ENCODE results near the gene CEP131. TPM values are rescaled to one million over a fixed set of nuclear protein-coding genes. Genes with fewer than 3 reads are reported as not detected.

CEP131 gene
- polyA plus RNA-seq (ENCODE audit: insufficient read length) = 9.4 TPM

- peak; percentile 84 for DNase-seq (ENCODE audit: low read depth)
Measured at GRCh38 chr17:81222906-81223761, at the start of gene CEP131. TSS of gene CEP131 (minus strand) at chr17:81222965. CDS start at chr17:81220056, 2,909 bp downstream.

DNA sequence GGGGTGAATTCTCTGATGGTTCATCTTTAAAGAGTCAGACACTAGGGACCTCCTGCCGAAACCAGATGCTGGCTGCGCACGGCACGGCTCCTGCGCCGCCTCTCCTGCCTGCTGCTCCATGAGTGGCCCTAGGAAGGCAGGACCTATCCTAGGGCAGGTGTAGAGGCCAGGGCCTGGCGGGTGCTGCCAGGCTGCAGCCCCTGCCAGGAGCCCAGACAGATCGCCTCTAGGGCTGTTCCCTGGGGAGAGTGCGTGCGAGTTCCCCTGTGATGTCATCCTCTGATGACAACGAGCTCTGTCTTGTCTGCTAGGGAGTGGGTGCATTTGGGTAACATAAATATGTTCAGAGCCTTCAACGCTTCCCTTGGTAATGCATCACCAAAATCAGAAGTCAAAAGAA, 48.5 kb upstream of the CEP131 start:
- no peak for DNase-seq (ENCODE audit: low read depth)

DNA sequence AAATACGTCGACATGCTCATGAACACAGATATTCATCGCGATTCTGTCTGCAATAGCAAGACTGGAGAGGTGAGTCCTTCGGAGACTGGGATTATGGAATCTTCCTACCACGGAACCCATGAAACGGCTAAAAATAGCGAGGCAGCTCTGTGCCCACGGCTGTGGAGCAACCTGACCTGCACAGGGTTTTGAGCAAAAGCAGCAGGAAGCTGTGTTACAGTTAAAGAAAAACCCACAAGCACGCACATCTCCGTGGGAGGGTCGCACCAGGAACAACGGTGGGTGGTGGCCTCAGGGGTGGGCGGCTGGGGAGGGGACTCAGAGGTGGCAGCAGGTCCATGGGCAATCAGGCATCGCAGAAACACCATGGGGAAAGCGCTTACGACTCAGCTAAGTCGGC, 47.5 kb upstream of the CEP131 start:
- no peak for DNase-seq (ENCODE audit: low read depth)

GRCh38 chr17:81267390-81268067, 44.8 kb upstream of the CEP131 start:
- no peak for DNase-seq (ENCODE audit: low read depth)

DNA sequence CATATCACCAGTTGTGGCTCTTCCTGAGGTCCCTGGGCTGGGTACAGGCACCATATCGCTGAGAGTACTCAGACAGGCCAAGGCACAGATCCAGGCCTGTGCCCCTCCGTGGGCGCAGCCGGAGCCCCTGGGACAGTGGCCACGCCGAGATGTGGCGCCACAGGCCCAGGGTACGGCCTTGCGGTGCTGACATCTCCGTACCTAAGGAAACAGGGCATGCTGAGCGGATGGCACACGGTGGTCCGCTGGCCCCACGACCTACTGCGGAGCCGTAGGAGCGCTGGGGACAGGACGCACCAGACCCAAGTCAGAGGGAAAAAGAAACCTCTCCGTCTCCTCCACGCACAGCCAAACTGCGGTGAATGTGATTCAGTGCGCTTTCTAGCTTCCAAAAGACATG, 42.8 kb upstream of the CEP131 start:
- no peak for DNase-seq (ENCODE audit: low read depth)

GRCh38 chr17:81264640-81265039, 41.9 kb upstream of the CEP131 start:
- no peak for DNase-seq (ENCODE audit: low read depth)

DNA sequence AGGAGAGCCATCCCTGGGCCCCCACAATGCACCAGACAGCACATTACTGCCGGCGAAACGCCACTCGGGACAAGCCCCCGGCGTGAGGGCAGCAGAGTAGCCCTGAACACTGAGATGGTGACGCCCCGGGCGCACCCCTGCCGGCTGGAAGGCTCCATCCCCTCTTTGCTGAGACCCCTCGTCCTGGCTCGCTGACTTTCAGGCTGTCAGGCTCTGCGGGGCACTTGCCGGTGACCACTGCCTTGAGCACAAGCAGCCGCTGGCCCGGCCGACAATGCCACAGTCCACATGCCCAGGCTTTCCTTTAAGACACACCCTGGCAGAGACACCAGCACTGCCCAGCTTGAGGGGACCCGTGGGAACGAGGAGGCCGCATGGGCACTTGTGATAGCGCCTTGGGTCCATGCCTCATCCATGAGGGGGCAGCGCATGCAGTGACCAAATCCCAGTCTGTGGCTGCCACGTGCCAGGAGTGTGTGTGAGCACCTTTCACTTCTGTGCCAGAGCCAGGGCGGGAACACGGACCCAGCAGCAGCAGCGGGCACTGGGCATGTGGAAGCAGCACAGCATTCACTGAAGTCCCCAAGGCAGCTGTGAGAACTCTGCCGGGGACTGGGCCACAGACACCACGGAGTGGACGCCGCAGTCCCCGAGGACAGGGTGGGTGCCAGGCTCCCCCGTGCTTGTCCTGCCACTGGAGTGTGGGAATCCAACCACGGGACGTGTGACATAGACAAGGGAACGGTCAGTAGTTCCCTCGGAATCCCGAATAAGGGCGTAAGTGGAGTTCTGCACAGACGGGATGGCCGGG, 40.8 kb upstream of the CEP131 start:
- no peak for DNase-seq (ENCODE audit: low read depth)

- no peak for DNase-seq (ENCODE audit: low read depth)
Measured at GRCh38 chr17:81261582-81262336, 39.0 kb upstream of the CEP131 start.

DNA sequence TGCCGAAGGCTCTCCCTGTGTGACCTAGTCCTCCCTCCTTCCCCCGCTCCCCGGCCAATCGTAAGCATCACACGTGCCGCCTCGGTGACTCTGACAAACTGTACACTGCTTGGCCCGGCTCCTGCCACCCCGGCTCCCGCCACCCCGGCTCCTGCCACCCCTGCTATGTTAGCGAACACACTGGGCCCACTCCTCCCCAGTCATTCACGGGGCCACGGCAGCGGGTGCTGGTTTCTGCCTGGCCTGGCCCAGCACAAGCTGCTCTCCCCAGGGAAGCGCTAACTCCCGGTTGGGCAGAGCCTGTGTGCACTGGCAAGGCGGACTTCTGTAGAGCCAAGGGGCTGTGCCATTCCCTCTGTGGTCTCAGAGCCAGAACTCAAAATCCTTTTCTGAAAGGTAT, 38.3 kb upstream of the CEP131 start:
- DNase-seq (ENCODE audit: low read depth) = no peak

DNA sequence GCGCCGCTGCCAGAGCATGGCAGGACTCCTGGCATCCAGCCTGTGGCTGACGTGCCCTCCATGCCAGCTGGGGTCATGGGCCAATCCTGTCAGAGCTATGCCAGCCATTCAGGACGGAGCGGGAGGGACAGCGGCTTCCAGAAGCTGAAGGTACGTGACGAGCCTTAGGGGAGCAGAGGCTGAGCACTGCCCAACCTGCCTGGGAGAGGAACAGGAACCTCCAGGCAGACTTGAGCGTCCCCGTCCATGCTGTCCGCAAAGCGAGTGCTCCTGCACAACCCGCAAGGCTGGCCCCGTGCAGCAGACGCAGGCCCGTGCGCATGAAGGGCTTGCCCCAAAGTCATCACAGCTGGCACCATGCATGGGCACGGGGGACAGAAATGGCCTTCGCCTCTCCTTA, 37.9 kb upstream of the CEP131 start:
- DNase-seq (ENCODE audit: low read depth) = no peak

DNA sequence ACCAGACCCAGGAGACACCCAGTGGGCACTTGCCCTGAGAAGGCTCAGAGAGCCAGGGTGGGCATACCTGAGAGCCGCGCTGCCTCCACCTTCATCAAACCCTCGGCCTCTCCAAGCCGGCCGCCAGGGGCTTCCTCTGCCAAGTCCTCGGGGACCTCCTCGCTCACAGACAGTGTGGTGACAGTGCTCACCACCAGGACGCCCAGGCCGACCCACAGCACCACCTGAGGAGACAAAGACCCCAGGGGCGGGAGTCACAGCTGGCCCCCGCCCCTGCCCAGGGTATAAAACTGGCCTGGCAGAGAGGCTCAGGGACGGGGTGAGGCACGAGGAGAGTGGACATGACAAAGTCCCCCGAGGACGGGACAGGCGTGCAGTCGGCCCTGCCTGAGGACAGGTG, 37.4 kb upstream of the CEP131 start:
- DNase-seq (ENCODE audit: low read depth) = no peak

- DNase-seq (ENCODE audit: low read depth) = no peak
Measured at GRCh38 chr17:81259058-81259605, 36.4 kb upstream of the CEP131 start.

GRCh38 chr17:81258292-81258691, 35.5 kb upstream of the CEP131 start:
- no peak for DNase-seq (ENCODE audit: low read depth)

DNA sequence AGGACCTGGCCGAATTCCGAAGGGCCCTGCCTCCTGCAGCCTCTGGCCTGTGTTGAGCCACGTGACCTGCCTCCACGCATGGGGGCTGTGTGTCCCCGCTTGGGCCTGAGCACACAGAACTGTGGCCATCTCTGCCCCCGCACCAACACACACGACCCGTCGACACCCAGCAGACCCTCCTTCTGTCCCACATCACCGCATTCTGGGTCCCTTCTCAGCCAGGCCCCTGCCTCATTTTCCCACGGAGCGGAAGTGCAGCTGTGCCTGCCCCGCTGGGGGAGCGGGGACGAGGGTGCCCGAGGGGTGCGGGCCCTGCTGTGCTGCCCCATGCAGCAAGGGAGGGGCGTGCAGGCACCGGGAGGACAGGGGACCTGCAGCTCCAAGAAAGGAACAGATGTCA, 34.8 kb upstream of the CEP131 start:
- DNase-seq (ENCODE audit: low read depth) = no peak

GRCh38 chr17:81256616-81257015, 33.9 kb upstream of the CEP131 start:
- no peak for DNase-seq (ENCODE audit: low read depth)

GRCh38 chr17:81254955-81255717, 32.4 kb upstream of the CEP131 start:
- DNase-seq (ENCODE audit: low read depth) = no peak

GRCh38 chr17:81253358-81254131, 30.8 kb upstream of the CEP131 start:
- DNase-seq (ENCODE audit: low read depth) = no peak

GRCh38 chr17:81252987-81253329, 30.2 kb upstream of the CEP131 start:
- DNase-seq (ENCODE audit: low read depth) = no peak

- no peak for DNase-seq (ENCODE audit: low read depth)
Measured at GRCh38 chr17:81252326-81252986, 29.7 kb upstream of the CEP131 start.
